ENCODE measurements around the gene SLC22A13.

- TF ChIP-seq CTCF (conservative IDR thresholded peaks at IDR 0.05; ENCODE audit: low read length) (no peak), EZH2phosphoT487 (IDR thresholded peaks at IDR 0.05; ENCODE audit: borderline replicate concordance) (no peak)
Measured at GRCh38 chr3:38268087-38268486, 2.5 kb downstream of the SLC22A13 start.

Measured in Loucy (cell line).